K562 (cell line): ENCODE results near the gene ARHGAP30. TPM values are rescaled to one million over a fixed set of nuclear protein-coding genes. Genes with fewer than 3 reads are reported as not detected.
A peak's percentile ranks its signal among the peaks of the same experiment; 100 is the strongest.

Experiments
- ATAC-seq: fragments of 200-7000 bp; cut with Tn5 transposase; 3 replicates; pipeline ENCODE4 v1.9.1; 2020; ENCODE audit warnings: moderate library complexity
- BruUV-seq: library from RNA; stranded (reverse); fragments of 400-500 nt; replicated peaks from 2 replicates; lab custom pipeline; 2021; lab: Mats Ljungman, UMichigan
- CTCF ChIA-PET: fragments of 300-600 bp; formaldehyde crosslinking; extraction: SDS; loops from one replicate; lab custom pipeline; 2021; ENCODE audit warnings: low intra/inter-chr PET ratio; lab: Yijun Ruan, JAX
- POLR2A ChIA-PET: fragments of 300-600, 350-650 bp; sonication (Branson Sonifier 250); formaldehyde crosslinking; extraction: SDS; loops from one replicate; lab custom pipeline; 2021; ENCODE audit warnings: antibody characterized with exemption, inconsistent platforms; lab: Yijun Ruan, JAX
- DNase-seq, 4 experiments: peaks; one replicate each; pipeline versions ENCODE4 v3.0.0 to v3.0.0-alpha.2; 2011 to 2018; ENCODE audit warnings: low spot score in 3 of 4, mixed read lengths in 3 of 4; ENCODE audit errors: extremely low read depth in 1 of 4
- FAIRE-seq: peaks from 2 replicates; lab custom pipeline; 2011; peaks lifted over from hg19 to GRCh38; lab: Jason Lieb, UNC
- H2AFZ ChIP-seq: 2 replicates; pipeline ENCODE4 v1.6.0; 2011; ENCODE audit warnings: low read depth, low read length, control low read depth, inconsistent platforms
- H3K27ac ChIP-seq: fragments of 200-600 bp; 3 replicates; pipeline ENCODE4 v1.8.0; 2011; ENCODE audit warnings: low read depth, mild to moderate bottlenecking, control low read depth, inconsistent platforms, low read length, moderate library complexity, mixed read lengths; ENCODE audit errors: extremely low read depth
- H3K27me3 ChIP-seq, 2 experiments: fragments of 300-600 bp in 1 of 2; 2 replicates in 1 of 2; 3 replicates in 1 of 2; pipeline versions ENCODE4 v1.6.0 to v1.8.0; 2011; ENCODE audit warnings: inconsistent platforms in 2 of 2, low read length in 2 of 2, mild to moderate bottlenecking in 1 of 2, mixed read lengths in 1 of 2, moderate library complexity in 1 of 2; ENCODE audit not compliant: control insufficient read depth in 2 of 2, insufficient read depth in 2 of 2
- H3K36me3 ChIP-seq: fragments of 300-600 bp; 3 replicates; pipeline ENCODE4 v1.8.0; 2011; ENCODE audit warnings: mild to moderate bottlenecking, low read length, inconsistent platforms; ENCODE audit not compliant: control insufficient read depth, insufficient read depth
- H3K4me1 ChIP-seq, 2 experiments: fragments of 200-600 bp in 1 of 2; replicated peaks in 1 of 2; 2 replicates in 1 of 2; 3 replicates in 1 of 2; pipeline versions ENCODE4 v1.5.1 to v1.8.0; 2011; ENCODE audit warnings: inconsistent platforms in 2 of 2, low read length in 2 of 2, mild to moderate bottlenecking in 1 of 2, mixed read lengths in 1 of 2, moderate library complexity in 1 of 2; ENCODE audit not compliant: control insufficient read depth in 2 of 2, insufficient read depth in 2 of 2
- H3K4me2 ChIP-seq: 2 replicates; pipeline ENCODE4 v1.6.1; 2011; ENCODE audit warnings: low read length, control low read depth, inconsistent platforms, mixed read lengths; ENCODE audit not compliant: insufficient read depth
- H3K4me3 ChIP-seq: fragments of 200-600 bp; sonication (generic), shearing (Covaris generic); 2 replicates; pipeline ENCODE4 v1.5.1; 2016; ENCODE audit warnings: control low read depth, inconsistent platforms
- H3K79me2 ChIP-seq: fragments of 200-600 bp; 3 replicates; pipeline ENCODE4 v1.8.0; 2011; ENCODE audit warnings: low read length, inconsistent platforms; ENCODE audit not compliant: control insufficient read depth, insufficient read depth
- H3K9ac ChIP-seq, 2 experiments: 2 replicates each; pipeline versions ENCODE4 v1.6.0 to v1.6.1; 2011; ENCODE audit warnings: low read depth in 2 of 2, low read length in 2 of 2, control low read depth in 1 of 2, inconsistent platforms in 1 of 2, mild to moderate bottlenecking in 1 of 2, mixed read lengths in 1 of 2; ENCODE audit not compliant: insufficient read depth in 1 of 2
- H3K9me1 ChIP-seq: one replicate; pipeline ENCODE4 v1.6.0; 2011; ENCODE audit warnings: inconsistent platforms, mild to moderate bottlenecking, low read length, moderate library complexity; ENCODE audit not compliant: control insufficient read depth, insufficient read depth
- H3K9me3 ChIP-seq: replicated peaks from 2 replicates; pipeline ENCODE4 v1.5.1; 2011; ENCODE audit warnings: low read depth, low read length, inconsistent platforms; ENCODE audit not compliant: control insufficient read depth, insufficient read depth
- H4K20me1 ChIP-seq: replicated peaks from 2 replicates; pipeline ENCODE4 v1.6.1; 2011; ENCODE audit warnings: low read length, inconsistent platforms, mixed read lengths; ENCODE audit not compliant: control insufficient read depth, insufficient read depth
- POLR2G ChIP-seq: fragments of 200-400 bp; formaldehyde crosslinking; IDR thresholded peaks from 2 replicates; pipeline ENCODE4 v1.6.1; 2017; ENCODE audit warnings: low read depth, mild to moderate bottlenecking, antibody characterized with exemption, low read length, moderate library complexity
- RBFOX2 ChIP-seq: fragments of 200-400 bp; formaldehyde crosslinking; IDR thresholded peaks from 2 replicates; pipeline ENCODE4 v1.6.1; 2017; ENCODE audit warnings: low read depth, mild to moderate bottlenecking, low read length, moderate library complexity
- RBM22 ChIP-seq: fragments of 200-400 bp; formaldehyde crosslinking; IDR thresholded peaks from 2 replicates; pipeline ENCODE4 v1.6.1; 2018; ENCODE audit warnings: low read length, low read depth; ENCODE audit not compliant: poor library complexity, severe bottlenecking
- SLC30A9 ChIP-seq: fragments of 250-450 bp; sonication (Bioruptor Pico); IDR thresholded peaks from 2 replicates; pipeline ENCODE4 v1.8.0; 2022; ENCODE audit warnings: mild to moderate bottlenecking, moderate library complexity
- SUPT5H ChIP-seq: fragments of 450-650 bp; IDR thresholded peaks from 2 replicates; pipeline ENCODE4 v1.6.1; 2016
- ZBTB7A ChIP-seq: IDR thresholded peaks from 2 replicates; pipeline ENCODE4 v1.6.1; 2011; ENCODE audit warnings: low read depth, mild to moderate bottlenecking, low read length, moderate library complexity, borderline replicate concordance; ENCODE audit not compliant: control insufficient read depth
- ZNF668 ChIP-seq: fragments of 250-450 bp; sonication (Bioruptor Pico); IDR thresholded peaks from 2 replicates; pipeline ENCODE4 v1.8.0; 2022; ENCODE audit warnings: mild to moderate bottlenecking, inconsistent platforms
- WGBS: fragments of 100-300 bp; shearing (Covaris generic); methylation state at CpG from one replicate; pipeline ENCODE4 v1.1.6; 2016; ENCODE audit warnings: low coverage, mixed read lengths; ENCODE audit not compliant: insufficient coverage; ENCODE audit errors: missing lambda C conversion rate; 5-methylcytosine and 5-hydroxymethylcytosine counted together
- in situ Hi-C: fragments of 300-500 bp; cut with MboI; formaldehyde crosslinking; loops from 4 replicates; pipeline ENCODE4 v1.15.0; 2018; ENCODE audit warnings: inconsistent platforms, mixed read lengths
- intact Hi-C: fragments of 100-400 bp; cut with micrococcal nuclease; formaldehyde crosslinking; loops from 2 replicates; pipeline ENCODE4 v1.14.2; 2022
- polyA plus RNA-seq, 8 experiments: library from polyadenylated mRNA; depleted of rRNA in 4 of 8; stranded (reverse) in 5 of 8; unstranded in 3 of 8; fragments of >200 nt; fragmentation: Nextera tagmentation in 2 of 8; fragmentation: Illumina TruSeq in 1 of 8; extraction: Ambion mirVana in 2 of 8; extraction: Trizol in 1 of 8; gene quantifications; 2 replicates each; pipeline versions ENCODE4 v1.2.1 to v1.2.3, GENCODE V29; 2011 to 2014; ENCODE audit warnings: inconsistent platforms in 1 of 8, missing spikeins in 1 of 8
- total RNA-seq, 7 experiments: library from RNA; depleted of rRNA in 6 of 7; stranded (reverse); fragments of >200 nt in 6 of 7; fragmentation: Illumina TruSeq in 2 of 7; extraction: Trizol in 2 of 7; gene quantifications; 2 replicates each; pipeline versions ENCODE4 v1.2.1 to v1.2.3, GENCODE V29; 2011 to 2021; ENCODE audit warnings: low replicate concordance in 1 of 7
- TF ChIP-seq, protein P1 (sequence below): sonication (generic); formaldehyde crosslinking; IDR thresholded peaks from 2 replicates; pipeline ENCODE4 v1.8.0; 2022; ENCODE audit warnings: missing genetic modification reagents, mild to moderate bottlenecking, borderline replicate concordance
- TF ChIP-seq, protein P2 (sequence below): sonication (generic); formaldehyde crosslinking; IDR thresholded peaks from 2 replicates; pipeline ENCODE4 v1.8.1; 2023; ENCODE audit warnings: mild to moderate bottlenecking, missing genetic modification reagents
- TF ChIP-seq, protein P3 (sequence below): conservative IDR thresholded peaks from 2 replicates; pipeline ENCODE4 v1.6.1; 2011; ENCODE audit warnings: low read depth, mild to moderate bottlenecking, low read length; ENCODE audit not compliant: control insufficient read depth

The ARHGAP30 gene
- total and polyA plus RNA-seq, 9 of the 15 experiments (the other 6 are each of a cell fraction or from before 2014, with no cell fraction given): 0.01 to 0.73 (median 0.12) TPM

DNA sequence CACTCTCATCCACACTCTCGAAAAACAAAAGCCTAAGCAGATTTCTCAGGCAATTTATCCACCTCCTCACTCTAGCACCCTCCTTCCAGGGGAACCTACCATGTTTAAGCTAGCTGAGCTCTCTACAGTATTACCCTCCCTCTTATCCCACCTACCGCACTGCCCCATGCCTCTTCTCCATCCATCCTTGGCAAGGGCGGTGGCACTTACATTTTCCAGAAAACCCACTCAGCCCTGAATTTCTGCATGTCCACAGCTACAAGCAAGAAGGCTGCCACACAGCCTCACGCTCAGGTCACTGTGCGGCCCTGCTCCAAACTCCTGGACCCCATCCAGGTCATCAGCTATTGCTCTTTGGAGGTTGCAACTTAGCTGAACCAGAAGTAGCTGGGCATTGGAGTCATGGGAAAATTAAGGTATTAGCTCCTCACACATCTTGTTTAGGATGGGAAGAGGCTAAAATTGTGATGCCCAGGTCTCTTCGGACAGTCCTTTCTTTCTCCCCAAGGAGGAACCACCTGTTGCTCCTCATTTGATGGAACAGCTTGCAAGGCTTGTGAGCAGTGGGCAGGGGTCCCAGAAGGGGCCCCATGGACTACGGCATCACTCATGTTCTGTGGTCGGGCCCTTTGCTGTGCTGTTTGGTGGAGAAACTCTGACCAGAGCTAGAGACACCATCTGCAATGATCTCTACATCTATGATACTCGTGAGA lies 29.6 kb upstream of the ARHGAP30 start (continued):
- TF ChIP-seq, protein P1, sequence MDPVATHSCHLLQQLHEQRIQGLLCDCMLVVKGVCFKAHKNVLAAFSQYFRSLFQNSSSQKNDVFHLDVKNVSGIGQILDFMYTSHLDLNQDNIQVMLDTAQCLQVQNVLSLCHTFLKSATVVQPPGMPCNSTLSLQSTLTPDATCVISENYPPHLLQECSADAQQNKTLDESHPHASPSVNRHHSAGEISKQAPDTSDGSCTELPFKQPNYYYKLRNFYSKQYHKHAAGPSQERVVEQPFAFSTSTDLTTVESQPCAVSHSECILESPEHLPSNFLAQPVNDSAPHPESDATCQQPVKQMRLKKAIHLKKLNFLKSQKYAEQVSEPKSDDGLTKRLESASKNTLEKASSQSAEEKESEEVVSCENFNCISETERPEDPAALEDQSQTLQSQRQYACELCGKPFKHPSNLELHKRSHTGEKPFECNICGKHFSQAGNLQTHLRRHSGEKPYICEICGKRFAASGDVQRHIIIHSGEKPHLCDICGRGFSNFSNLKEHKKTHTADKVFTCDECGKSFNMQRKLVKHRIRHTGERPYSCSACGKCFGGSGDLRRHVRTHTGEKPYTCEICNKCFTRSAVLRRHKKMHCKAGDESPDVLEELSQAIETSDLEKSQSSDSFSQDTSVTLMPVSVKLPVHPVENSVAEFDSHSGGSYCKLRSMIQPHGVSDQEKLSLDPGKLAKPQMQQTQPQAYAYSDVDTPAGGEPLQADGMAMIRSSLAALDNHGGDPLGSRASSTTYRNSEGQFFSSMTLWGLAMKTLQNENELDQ: no peak
- peak; percentile 56 for TF ChIP-seq SUPT5H

DNA sequence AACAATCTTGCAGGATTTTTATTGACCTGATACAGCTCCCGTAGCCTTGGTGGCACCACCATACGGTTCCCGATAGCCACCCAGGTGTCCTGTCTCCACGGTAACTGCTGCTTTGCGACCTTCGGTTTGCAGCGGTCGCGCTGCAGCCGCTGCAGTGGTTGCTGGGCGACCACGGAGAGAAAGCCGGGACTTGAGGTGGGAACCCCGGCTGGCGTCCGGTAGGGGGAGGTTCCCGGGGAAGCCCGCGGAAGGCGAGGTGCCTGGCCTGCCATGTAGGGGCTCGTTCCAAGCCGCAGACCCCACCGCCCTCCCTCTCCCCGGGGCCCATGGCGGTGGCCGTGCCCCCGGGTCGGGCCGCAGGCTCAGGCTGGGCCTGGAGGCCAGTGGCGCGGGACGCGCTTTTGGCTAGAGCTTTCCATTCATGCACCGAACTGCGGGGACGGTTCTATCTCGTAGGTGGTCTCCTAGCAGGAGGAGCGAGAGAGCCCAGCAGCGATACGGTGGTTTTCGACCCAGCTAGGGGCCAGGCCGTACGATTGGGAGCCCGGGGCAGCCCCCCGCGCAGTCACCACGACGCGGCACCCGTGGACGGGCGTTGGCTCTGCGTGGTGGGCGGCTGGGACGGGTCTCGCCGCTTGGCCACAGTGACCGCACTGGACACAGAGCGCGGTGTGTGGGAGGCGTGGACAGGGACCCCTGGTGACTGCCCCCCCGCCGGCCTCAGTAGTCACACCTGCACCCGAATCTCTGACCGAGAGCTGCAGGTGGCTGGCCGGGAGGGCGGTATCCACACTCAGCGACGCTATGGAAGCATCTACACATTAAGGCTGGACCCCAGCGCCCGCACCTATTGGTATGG lies 28.7 kb upstream of the ARHGAP30 start, which contains the start of gene KLHDC9:
KLHDC9 (plus strand) TSS at position 152 of the 859 bp plus-strand sequence; CDS start at position 327, 175 bp downstream.
- Histone ChIP-seq H3K4me2 (no peak within 1 kb of the TSS), H4K20me1 (no peaks in the 10 kb centered on the region), H3K9ac (no peak within 1 kb of the TSS), H3K4me1 (peaks cover 0 to 7% of the 10 kb centered on the region in 2 experiments; a peak in 1 of 5 replicates), H3K27me3 (no peaks in the 10 kb centered on the region), H3K9me1 (no peaks in the 10 kb centered on the region), H3K4me3 (no peak within 1 kb of the TSS), H3K9me3 (peaks cover 1% of the 10 kb centered on the region; the same call in 1 of the 2 replicates), H3K36me3 (peaks cover 43% of the 10 kb centered on the region; the same call in 2 of the 3 replicates), H3K79me2 (peaks cover 3% of the 10 kb centered on the region; the same call in 1 of the 3 replicates), H3K27ac (no peak within 1 kb of the TSS), H2AFZ (no peak within 1 kb of the TSS)
- ChIA-PET CTCF (interaction anchor here (0.6 to 1.2 kb wide), 6 partner anchors 12 to 670 kb away, joined by 3 to 9 read pairs (median 4); no protein-coding TSS in a partner anchor), POLR2A (interaction anchor here (0.5 to 1.3 kb wide), 12 partner anchors 9 to 913 kb away, joined by 3 to 6 read pairs (median 3); partner anchors contain the start of genes DEDD and NECTIN4)
- in situ Hi-C loops (loop anchor here (10.0 to 25.0 kb wide), 2 partner anchors 104 to 261 kb away; no protein-coding TSS in a partner anchor), intact Hi-C loops (loop anchor here (5.0 kb wide), 1 partner anchor 261 kb away; no protein-coding TSS in a partner anchor)
- no TSS peak for BruUV-seq
- FAIRE-seq (no peak), DNase-seq (no peak), ATAC-seq (no peak; the same call in 1 of the 3 replicates)
- 97% methylated on average over 45 of the region's 71 CpGs for WGBS
- TF ChIP-seq RBFOX2: peak; percentile 56
- TF ChIP-seq SLC30A9 (CRISPR knock-in tag): no peak
- TF ChIP-seq, protein P2, sequence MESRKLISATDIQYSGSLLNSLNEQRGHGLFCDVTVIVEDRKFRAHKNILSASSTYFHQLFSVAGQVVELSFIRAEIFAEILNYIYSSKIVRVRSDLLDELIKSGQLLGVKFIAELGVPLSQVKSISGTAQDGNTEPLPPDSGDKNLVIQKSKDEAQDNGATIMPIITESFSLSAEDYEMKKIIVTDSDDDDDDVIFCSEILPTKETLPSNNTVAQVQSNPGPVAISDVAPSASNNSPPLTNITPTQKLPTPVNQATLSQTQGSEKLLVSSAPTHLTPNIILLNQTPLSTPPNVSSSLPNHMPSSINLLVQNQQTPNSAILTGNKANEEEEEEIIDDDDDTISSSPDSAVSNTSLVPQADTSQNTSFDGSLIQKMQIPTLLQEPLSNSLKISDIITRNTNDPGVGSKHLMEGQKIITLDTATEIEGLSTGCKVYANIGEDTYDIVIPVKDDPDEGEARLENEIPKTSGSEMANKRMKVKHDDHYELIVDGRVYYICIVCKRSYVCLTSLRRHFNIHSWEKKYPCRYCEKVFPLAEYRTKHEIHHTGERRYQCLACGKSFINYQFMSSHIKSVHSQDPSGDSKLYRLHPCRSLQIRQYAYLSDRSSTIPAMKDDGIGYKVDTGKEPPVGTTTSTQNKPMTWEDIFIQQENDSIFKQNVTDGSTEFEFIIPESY (CRISPR knock-in tag): peak; percentile 27; the same call in 1 of the 2 replicates
- peak; percentile 76 for TF ChIP-seq POLR2G
- 0 out of 2 replicates have a peak, but pooled peaks have one; percentile 8 for TF ChIP-seq ZBTB7A
- TF ChIP-seq ZNF668 (CRISPR knock-in tag): no peak
- TF ChIP-seq, protein P3, sequence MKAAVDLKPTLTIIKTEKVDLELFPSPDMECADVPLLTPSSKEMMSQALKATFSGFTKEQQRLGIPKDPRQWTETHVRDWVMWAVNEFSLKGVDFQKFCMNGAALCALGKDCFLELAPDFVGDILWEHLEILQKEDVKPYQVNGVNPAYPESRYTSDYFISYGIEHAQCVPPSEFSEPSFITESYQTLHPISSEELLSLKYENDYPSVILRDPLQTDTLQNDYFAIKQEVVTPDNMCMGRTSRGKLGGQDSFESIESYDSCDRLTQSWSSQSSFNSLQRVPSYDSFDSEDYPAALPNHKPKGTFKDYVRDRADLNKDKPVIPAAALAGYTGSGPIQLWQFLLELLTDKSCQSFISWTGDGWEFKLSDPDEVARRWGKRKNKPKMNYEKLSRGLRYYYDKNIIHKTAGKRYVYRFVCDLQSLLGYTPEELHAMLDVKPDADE: no peak
- TF ChIP-seq RBM22: peak; percentile 88
